HEK293 (cell line): ENCODE data around the gene EVI5.

Experiments
- CTCF ChIA-PET: fragments of 350-600 bp; formaldehyde crosslinking; extraction: SDS; loops from one replicate; lab custom pipeline; 2021; ENCODE audit warnings: antibody characterized with exemption; lab: Yijun Ruan, JAX
- POLR2A ChIA-PET: fragments of 300-600 bp; formaldehyde crosslinking; extraction: SDS; loops from one replicate; lab custom pipeline; 2020; ENCODE audit warnings: antibody characterized with exemption, inconsistent platforms; lab: Yijun Ruan, JAX
- H3K27ac ChIP-seq: fragments of 200-500 bp; sonication (Bioruptor generic); 2 replicates; pipeline ENCODE4 v1.5.1; 2014; ENCODE audit warnings: low read depth, low read length, control low read depth, inconsistent platforms; ENCODE audit errors: extremely low read depth
- H3K36me3 ChIP-seq, 2 experiments: fragments of 200-500 bp in 1 of 2; sonication (Bioruptor generic) in 1 of 2; 1 replicate in 1 of 2; 2 replicates in 1 of 2; pipeline ENCODE4 v1.5.1; 2014 to 2017; ENCODE audit warnings: inconsistent platforms in 2 of 2, low read length in 2 of 2; ENCODE audit not compliant: control insufficient read depth in 2 of 2, insufficient read depth in 1 of 2
- H3K4me1 ChIP-seq: fragments of 200-500 bp; sonication (Bioruptor generic); 2 replicates; pipeline ENCODE4 v1.5.1; 2014; ENCODE audit warnings: mild to moderate bottlenecking, low read length, inconsistent platforms; ENCODE audit not compliant: control insufficient read depth, insufficient read depth
- H3K4me3 ChIP-seq: 2 replicates; pipeline ENCODE4 v1.5.1; 2011; ENCODE audit warnings: low read depth, mild to moderate bottlenecking, control low read depth, low read length, moderate library complexity
- H3K9me3 ChIP-seq: fragments of 200-500 bp; sonication (Bioruptor generic); 2 replicates; pipeline ENCODE4 v1.5.1; 2014; ENCODE audit warnings: low read depth, low read length, inconsistent platforms; ENCODE audit not compliant: control insufficient read depth, insufficient read depth
- GFI1B ChIP-seq: fragments of 450-650 bp; formaldehyde crosslinking; IDR thresholded peaks from 2 replicates; pipeline ENCODE4 v1.5.1; 2016; ENCODE audit warnings: missing biosample characterization, missing genetic modification characterization
- GLIS1 ChIP-seq: fragments of 450-650 bp; formaldehyde crosslinking; IDR thresholded peaks from 2 replicates; pipeline ENCODE4 v1.5.1; 2016; ENCODE audit warnings: missing biosample characterization, missing genetic modification characterization
- ZBTB1 ChIP-seq: fragments of 450-650 bp; formaldehyde crosslinking; IDR thresholded peaks from 2 replicates; pipeline ENCODE4 v1.5.1; 2016; ENCODE audit warnings: missing biosample characterization, missing genetic modification characterization
- ZIC2 ChIP-seq: fragments of 450-650 bp; formaldehyde crosslinking; IDR thresholded peaks from 2 replicates; pipeline ENCODE4 v1.5.1; 2016; ENCODE audit warnings: missing biosample characterization, missing genetic modification characterization
- ZNF19 ChIP-seq: fragments of 450-650 bp; formaldehyde crosslinking; IDR thresholded peaks from 2 replicates; pipeline ENCODE4; 2016; ENCODE audit warnings: missing biosample characterization, missing genetic modification characterization, low read depth
- ZNF266 ChIP-seq: fragments of 450-650 bp; formaldehyde crosslinking; IDR thresholded peaks from 2 replicates; pipeline ENCODE4 v1.5.1; 2016; ENCODE audit warnings: missing biosample characterization, missing genetic modification characterization, low read depth
- ZNF292 ChIP-seq: fragments of 450-650 bp; formaldehyde crosslinking; IDR thresholded peaks from 2 replicates; pipeline ENCODE4 v1.5.1; 2016; ENCODE audit warnings: low read depth, missing biosample characterization, missing genetic modification characterization, borderline replicate concordance
- ZNF324 ChIP-seq: fragments of 450-650 bp; formaldehyde crosslinking; IDR thresholded peaks from 2 replicates; pipeline ENCODE4 v1.5.1; 2016; ENCODE audit warnings: missing biosample characterization, missing genetic modification characterization
- ZNF404 ChIP-seq: fragments of 450-650 bp; formaldehyde crosslinking; IDR thresholded peaks from 2 replicates; pipeline ENCODE4 v1.5.1; 2017; ENCODE audit warnings: missing biosample characterization, missing genetic modification characterization
- ZNF544 ChIP-seq: fragments of 450-650 bp; formaldehyde crosslinking; IDR thresholded peaks from 2 replicates; pipeline ENCODE4 v1.5.0; 2017; ENCODE audit warnings: missing biosample characterization, missing genetic modification characterization
- ZNF548 ChIP-seq: fragments of 450-650 bp; formaldehyde crosslinking; IDR thresholded peaks from 2 replicates; pipeline ENCODE4 v1.5.1; 2016; ENCODE audit warnings: missing biosample characterization, missing genetic modification characterization
- ZNF549 ChIP-seq: fragments of 450-650 bp; IDR thresholded peaks from 2 replicates; pipeline ENCODE4 v1.5.1; 2018; ENCODE audit warnings: missing biosample characterization, missing genetic modification characterization, mild to moderate bottlenecking, inconsistent platforms, moderate library complexity
- ZNF558 ChIP-seq: fragments of 450-650 bp; formaldehyde crosslinking; IDR thresholded peaks from 2 replicates; pipeline ENCODE4 v1.5.1; 2016; ENCODE audit warnings: missing biosample characterization, missing genetic modification characterization
- ZNF600 ChIP-seq: fragments of 450-650 bp; formaldehyde crosslinking; IDR thresholded peaks from 2 replicates; pipeline ENCODE4 v1.5.1; 2016; ENCODE audit warnings: missing biosample characterization, missing genetic modification characterization
- ZNF610 ChIP-seq: fragments of 450-650 bp; formaldehyde crosslinking; IDR thresholded peaks from 2 replicates; pipeline ENCODE4 v1.5.1; 2016; ENCODE audit warnings: missing biosample characterization, missing genetic modification characterization, borderline replicate concordance
- ZNF623 ChIP-seq: fragments of 450-650 bp; formaldehyde crosslinking; IDR thresholded peaks from 2 replicates; pipeline ENCODE4 v1.5.1; 2016; ENCODE audit warnings: missing biosample characterization, missing genetic modification characterization
- ZNF776 ChIP-seq: fragments of 450-650 bp; formaldehyde crosslinking; IDR thresholded peaks from 2 replicates; pipeline ENCODE4 v1.5.0; 2017; ENCODE audit warnings: missing biosample characterization, missing genetic modification characterization, borderline replicate concordance
- TF ChIP-seq, protein P1 (sequence below): fragments of 450-650 bp; formaldehyde crosslinking; IDR thresholded peaks from 2 replicates; pipeline ENCODE4 v1.5.1; 2016; ENCODE audit warnings: missing biosample characterization, missing genetic modification characterization, borderline replicate concordance
- TF ChIP-seq, protein P2 (sequence below): fragments of 450-650 bp; formaldehyde crosslinking; IDR thresholded peaks from 2 replicates; pipeline ENCODE4 v1.5.1; 2017; ENCODE audit warnings: missing biosample characterization, missing genetic modification characterization
- TF ChIP-seq, protein P3 (sequence below): fragments of 450-650 bp; formaldehyde crosslinking; IDR thresholded peaks from 2 replicates; pipeline ENCODE4 v1.5.1; 2016; ENCODE audit warnings: missing biosample characterization, missing genetic modification characterization, low read depth
- TF ChIP-seq, protein P4 (sequence below): fragments of 450-650 bp; formaldehyde crosslinking; IDR thresholded peaks from 2 replicates; pipeline ENCODE4 v1.5.1; 2016; ENCODE audit warnings: missing biosample characterization, missing genetic modification characterization
- TF ChIP-seq, protein P5 (sequence below): fragments of 450-650 bp; formaldehyde crosslinking; IDR thresholded peaks from 2 replicates; pipeline ENCODE4 v1.5.1; 2016; ENCODE audit warnings: missing biosample characterization, missing genetic modification characterization
- TF ChIP-seq, protein P6 (sequence below): fragments of 450-650 bp; formaldehyde crosslinking; IDR thresholded peaks from 2 replicates; pipeline ENCODE4 v1.5.1; 2017; ENCODE audit warnings: missing biosample characterization, missing genetic modification characterization

Gene EVI5

DNA sequence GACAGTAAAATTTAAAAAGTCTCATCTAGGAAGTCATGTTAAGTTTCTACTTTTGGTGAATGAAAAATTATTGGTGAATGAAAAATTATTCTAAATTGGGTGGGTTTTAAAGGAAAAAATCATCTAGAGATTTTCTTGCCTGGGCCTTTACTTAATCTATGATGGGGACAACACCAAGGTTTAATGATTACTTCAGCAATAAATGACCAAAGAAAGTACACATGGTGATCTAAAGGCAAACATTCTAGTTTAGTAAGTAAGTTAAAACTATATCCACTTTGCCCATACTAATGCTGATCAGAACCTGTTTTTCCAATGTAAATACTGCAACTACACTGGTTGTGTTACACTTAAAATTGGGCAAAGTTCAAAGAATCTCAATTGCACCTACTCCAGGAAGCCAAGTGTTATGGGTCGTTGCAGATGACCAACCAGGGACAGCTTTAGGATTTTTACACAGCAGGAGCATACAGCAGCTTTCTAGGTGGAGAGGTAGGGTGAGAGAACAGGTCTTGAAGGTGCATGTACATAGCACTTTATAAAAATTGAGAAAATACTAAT lies 32.3 kb upstream of the EVI5 start:
- no peak for TF ChIP-seq ZNF404 (tag by site-specific recombination)
- TF ChIP-seq, protein P1, sequence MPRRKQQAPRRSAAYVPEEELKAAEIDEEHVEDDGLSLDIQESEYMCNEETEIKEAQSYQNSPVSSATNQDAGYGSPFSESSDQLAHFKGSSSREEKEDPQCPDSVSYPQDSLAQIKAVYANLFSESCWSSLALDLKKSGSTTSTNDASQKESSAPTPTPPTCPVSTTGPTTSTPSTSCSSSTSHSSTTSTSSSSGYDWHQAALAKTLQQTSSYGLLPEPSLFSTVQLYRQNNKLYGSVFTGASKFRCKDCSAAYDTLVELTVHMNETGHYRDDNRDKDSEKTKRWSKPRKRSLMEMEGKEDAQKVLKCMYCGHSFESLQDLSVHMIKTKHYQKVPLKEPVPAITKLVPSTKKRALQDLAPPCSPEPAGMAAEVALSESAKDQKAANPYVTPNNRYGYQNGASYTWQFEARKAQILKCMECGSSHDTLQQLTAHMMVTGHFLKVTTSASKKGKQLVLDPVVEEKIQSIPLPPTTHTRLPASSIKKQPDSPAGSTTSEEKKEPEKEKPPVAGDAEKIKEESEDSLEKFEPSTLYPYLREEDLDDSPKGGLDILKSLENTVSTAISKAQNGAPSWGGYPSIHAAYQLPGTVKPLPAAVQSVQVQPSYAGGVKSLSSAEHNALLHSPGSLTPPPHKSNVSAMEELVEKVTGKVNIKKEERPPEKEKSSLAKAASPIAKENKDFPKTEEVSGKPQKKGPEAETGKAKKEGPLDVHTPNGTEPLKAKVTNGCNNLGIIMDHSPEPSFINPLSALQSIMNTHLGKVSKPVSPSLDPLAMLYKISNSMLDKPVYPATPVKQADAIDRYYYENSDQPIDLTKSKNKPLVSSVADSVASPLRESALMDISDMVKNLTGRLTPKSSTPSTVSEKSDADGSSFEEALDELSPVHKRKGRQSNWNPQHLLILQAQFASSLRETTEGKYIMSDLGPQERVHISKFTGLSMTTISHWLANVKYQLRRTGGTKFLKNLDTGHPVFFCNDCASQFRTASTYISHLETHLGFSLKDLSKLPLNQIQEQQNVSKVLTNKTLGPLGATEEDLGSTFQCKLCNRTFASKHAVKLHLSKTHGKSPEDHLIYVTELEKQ (tag by site-specific recombination) = no peak
- no peak for TF ChIP-seq ZNF776 (tag by site-specific recombination)
- TF ChIP-seq ZIC2 (tag by site-specific recombination) = no peak
- TF ChIP-seq ZBTB1 (tag by site-specific recombination) = no peak
- TF ChIP-seq, protein P2, sequence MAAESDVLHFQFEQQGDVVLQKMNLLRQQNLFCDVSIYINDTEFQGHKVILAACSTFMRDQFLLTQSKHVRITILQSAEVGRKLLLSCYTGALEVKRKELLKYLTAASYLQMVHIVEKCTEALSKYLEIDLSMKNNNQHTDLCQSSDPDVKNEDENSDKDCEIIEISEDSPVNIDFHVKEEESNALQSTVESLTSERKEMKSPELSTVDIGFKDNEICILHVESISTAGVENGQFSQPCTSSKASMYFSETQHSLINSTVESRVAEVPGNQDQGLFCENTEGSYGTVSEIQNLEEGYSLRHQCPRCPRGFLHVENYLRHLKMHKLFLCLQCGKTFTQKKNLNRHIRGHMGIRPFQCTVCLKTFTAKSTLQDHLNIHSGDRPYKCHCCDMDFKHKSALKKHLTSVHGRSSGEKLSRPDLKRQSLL (tag by site-specific recombination) = no peak
- TF ChIP-seq ZNF610 = no peak
- TF ChIP-seq, protein P3, sequence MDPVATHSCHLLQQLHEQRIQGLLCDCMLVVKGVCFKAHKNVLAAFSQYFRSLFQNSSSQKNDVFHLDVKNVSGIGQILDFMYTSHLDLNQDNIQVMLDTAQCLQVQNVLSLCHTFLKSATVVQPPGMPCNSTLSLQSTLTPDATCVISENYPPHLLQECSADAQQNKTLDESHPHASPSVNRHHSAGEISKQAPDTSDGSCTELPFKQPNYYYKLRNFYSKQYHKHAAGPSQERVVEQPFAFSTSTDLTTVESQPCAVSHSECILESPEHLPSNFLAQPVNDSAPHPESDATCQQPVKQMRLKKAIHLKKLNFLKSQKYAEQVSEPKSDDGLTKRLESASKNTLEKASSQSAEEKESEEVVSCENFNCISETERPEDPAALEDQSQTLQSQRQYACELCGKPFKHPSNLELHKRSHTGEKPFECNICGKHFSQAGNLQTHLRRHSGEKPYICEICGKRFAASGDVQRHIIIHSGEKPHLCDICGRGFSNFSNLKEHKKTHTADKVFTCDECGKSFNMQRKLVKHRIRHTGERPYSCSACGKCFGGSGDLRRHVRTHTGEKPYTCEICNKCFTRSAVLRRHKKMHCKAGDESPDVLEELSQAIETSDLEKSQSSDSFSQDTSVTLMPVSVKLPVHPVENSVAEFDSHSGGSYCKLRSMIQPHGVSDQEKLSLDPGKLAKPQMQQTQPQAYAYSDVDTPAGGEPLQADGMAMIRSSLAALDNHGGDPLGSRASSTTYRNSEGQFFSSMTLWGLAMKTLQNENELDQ (tag by site-specific recombination) = no peak
- TF ChIP-seq ZNF266 (tag by site-specific recombination) = no peak
- no peak for TF ChIP-seq ZNF544 (tag by site-specific recombination)
- TF ChIP-seq ZNF623 (tag by site-specific recombination) = no peak
- TF ChIP-seq GFI1B (tag by site-specific recombination) = no peak
- no peak for TF ChIP-seq ZNF324 (tag by site-specific recombination)
- no peak for TF ChIP-seq ZNF549 (tag by site-specific recombination)
- TF ChIP-seq ZNF600 (tag by site-specific recombination) = no peak
- no peak for TF ChIP-seq ZNF292 (tag by site-specific recombination)
- no peak for TF ChIP-seq ZNF558
- ChIA-PET POLR2A (interaction anchor here (1.4 kb wide), 1 partner anchor 32 kb away, joined by 4 read pairs; the partner anchor contains the start of gene EVI5), CTCF (interaction anchor here (0.6 to 2.6 kb wide), 12 partner anchors 11 to 1299 kb away, joined by 3 to 16 read pairs (median 5); partner anchors contain the start of gene RPL5)
- Histone ChIP-seq H3K4me3 (no peak overlapping the region), H3K4me1 (no peaks in the 10 kb centered on the region), H3K27ac (no peak overlapping the region), H3K9me3 (no peaks in the 10 kb centered on the region), H3K36me3 (no peaks in the 10 kb centered on the region)

DNA sequence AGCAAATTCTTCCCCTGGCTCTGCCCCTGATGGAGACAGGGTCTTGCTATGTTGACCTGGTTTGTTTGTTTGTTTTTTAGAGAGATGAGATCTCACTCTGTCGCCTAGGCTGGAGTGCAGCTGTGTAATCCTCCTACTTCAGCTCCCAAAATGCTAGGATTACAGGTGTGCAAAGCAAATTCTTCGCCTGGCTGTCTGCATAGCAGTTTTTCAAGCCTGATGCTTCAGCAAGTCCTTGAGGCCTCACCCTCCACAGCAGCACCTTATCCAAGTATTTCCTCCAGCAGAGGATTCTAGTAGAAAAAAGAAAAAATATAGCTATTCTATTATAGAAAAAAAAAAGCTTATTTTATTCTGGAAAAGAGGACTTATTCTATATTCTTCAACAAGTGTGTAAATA lies 31.8 kb upstream of the EVI5 start:
- ChIA-PET POLR2A (no interaction called here), CTCF (interaction anchor here (0.6 to 2.6 kb wide), 11 partner anchors 12 to 1298 kb away, joined by 3 to 16 read pairs (median 3); partner anchors contain the start of gene RPL5)
- Histone ChIP-seq H3K36me3 (no peaks in the 10 kb centered on the region), H3K9me3 (no peaks in the 10 kb centered on the region), H3K27ac (no peak overlapping the region), H3K4me1 (no peaks in the 10 kb centered on the region), H3K4me3 (no peak overlapping the region)
- TF ChIP-seq, protein P4, sequence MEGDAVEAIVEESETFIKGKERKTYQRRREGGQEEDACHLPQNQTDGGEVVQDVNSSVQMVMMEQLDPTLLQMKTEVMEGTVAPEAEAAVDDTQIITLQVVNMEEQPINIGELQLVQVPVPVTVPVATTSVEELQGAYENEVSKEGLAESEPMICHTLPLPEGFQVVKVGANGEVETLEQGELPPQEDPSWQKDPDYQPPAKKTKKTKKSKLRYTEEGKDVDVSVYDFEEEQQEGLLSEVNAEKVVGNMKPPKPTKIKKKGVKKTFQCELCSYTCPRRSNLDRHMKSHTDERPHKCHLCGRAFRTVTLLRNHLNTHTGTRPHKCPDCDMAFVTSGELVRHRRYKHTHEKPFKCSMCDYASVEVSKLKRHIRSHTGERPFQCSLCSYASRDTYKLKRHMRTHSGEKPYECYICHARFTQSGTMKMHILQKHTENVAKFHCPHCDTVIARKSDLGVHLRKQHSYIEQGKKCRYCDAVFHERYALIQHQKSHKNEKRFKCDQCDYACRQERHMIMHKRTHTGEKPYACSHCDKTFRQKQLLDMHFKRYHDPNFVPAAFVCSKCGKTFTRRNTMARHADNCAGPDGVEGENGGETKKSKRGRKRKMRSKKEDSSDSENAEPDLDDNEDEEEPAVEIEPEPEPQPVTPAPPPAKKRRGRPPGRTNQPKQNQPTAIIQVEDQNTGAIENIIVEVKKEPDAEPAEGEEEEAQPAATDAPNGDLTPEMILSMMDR (tag by site-specific recombination) = no peak
- TF ChIP-seq ZNF548 (tag by site-specific recombination) (no peak), ZNF19 (no peak), GLIS1 (tag by site-specific recombination) (no peak)
- TF ChIP-seq, protein P5, sequence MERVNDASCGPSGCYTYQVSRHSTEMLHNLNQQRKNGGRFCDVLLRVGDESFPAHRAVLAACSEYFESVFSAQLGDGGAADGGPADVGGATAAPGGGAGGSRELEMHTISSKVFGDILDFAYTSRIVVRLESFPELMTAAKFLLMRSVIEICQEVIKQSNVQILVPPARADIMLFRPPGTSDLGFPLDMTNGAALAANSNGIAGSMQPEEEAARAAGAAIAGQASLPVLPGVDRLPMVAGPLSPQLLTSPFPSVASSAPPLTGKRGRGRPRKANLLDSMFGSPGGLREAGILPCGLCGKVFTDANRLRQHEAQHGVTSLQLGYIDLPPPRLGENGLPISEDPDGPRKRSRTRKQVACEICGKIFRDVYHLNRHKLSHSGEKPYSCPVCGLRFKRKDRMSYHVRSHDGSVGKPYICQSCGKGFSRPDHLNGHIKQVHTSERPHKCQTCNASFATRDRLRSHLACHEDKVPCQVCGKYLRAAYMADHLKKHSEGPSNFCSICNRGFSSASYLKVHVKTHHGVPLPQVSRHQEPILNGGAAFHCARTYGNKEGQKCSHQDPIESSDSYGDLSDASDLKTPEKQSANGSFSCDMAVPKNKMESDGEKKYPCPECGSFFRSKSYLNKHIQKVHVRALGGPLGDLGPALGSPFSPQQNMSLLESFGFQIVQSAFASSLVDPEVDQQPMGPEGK (tag by site-specific recombination) = no peak
- TF ChIP-seq, protein P6, sequence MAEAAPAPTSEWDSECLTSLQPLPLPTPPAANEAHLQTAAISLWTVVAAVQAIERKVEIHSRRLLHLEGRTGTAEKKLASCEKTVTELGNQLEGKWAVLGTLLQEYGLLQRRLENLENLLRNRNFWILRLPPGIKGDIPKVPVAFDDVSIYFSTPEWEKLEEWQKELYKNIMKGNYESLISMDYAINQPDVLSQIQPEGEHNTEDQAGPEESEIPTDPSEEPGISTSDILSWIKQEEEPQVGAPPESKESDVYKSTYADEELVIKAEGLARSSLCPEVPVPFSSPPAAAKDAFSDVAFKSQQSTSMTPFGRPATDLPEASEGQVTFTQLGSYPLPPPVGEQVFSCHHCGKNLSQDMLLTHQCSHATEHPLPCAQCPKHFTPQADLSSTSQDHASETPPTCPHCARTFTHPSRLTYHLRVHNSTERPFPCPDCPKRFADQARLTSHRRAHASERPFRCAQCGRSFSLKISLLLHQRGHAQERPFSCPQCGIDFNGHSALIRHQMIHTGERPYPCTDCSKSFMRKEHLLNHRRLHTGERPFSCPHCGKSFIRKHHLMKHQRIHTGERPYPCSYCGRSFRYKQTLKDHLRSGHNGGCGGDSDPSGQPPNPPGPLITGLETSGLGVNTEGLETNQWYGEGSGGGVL (tag by site-specific recombination) = no peak
